Stimulated activated CD8-positive, alpha-beta memory T cell treated with anti-CD3 and anti-CD28 coated beads, Interleukin-12 subunit alpha, Interleukin-12 subunit beta, amount 100 ng/mL, for 24 hours (primary cell): ENCODE data around the gene PLCXD3.

Source experiments
- DNase-seq: peaks from one replicate; pipeline ENCODE4 v3.0.0-alpha.2; 2020; ENCODE audit errors: extremely low read depth

Gene PLCXD3

DNA sequence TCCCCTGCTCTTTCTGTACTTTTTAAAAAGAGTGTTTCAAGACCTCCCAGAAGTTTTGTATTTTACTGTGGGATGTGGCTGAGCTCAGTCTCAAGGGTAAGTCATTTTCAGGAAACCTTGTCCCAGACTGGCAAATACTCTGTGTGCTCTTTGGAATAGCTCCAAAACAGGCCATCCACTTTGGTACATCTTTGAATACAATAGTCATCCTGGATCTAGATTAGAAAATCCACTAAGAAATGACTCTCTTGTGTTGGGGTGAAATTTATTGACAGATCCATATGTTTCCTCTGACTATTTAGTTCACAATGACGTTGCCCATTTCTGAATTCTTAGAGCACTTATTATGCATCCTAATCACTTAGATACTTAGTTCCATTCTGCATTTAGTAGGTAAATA, 95.2 kb downstream of the PLCXD3 start:
- DNase-seq: no peak

GRCh38 chr5:41414598-41414997, 95.8 kb downstream of the PLCXD3 start:
- DNase-seq: no peak

- DNase-seq: no peak
Measured at GRCh38 chr5:41413074-41413473, 97.3 kb downstream of the PLCXD3 start.

GRCh38 chr5:41412496-41412895, 97.9 kb downstream of the PLCXD3 start:
- no peak for DNase-seq

DNA sequence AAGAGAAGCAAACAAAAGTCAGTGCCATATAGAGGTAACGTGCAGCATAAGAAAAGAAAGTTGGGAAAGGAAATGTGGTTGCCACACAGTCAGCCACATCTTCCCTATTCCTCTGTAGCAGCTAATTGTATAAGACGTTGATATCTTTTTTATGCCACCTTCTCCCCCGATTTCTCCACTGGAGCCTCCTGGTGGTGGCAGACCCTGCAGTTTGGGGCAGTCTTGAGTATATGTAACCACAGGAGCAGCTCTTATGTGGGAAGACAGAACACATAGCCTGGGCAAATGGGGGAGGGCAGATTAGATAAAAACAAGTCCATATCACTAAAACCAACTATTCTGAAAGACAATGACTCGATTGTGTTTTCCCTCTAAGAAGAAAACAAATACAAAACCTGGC, 99.7 kb downstream of the PLCXD3 start:
- no peak for DNase-seq

GRCh38 chr5:41410307-41410706, 100.1 kb downstream of the PLCXD3 start:
- DNase-seq: no peak

- no peak for DNase-seq
Measured at GRCh38 chr5:41408676-41409443, 101.5 kb downstream of the PLCXD3 start.

DNA sequence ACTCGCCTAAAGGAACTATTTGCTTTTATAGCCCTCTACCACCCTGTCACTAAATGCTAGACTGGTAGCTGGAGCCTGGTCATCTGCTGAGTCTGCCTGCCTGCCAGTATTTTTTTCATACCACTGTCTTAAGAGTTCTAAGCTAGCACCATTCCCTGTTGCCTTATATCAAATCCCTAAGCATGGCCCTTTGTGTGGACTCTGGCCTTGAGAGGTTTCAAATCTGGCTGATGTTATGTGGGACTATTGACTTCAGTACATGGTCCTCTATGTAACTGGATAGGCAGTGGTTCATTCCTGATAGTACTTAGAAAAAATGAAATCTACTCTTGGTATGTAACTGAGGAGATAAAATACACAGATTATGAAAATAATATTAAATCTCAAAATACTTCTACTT, 103.5 kb downstream of the PLCXD3 start:
- DNase-seq: no peak

GRCh38 chr5:41406424-41406823, 104.0 kb downstream of the PLCXD3 start:
- DNase-seq: no peak

DNA sequence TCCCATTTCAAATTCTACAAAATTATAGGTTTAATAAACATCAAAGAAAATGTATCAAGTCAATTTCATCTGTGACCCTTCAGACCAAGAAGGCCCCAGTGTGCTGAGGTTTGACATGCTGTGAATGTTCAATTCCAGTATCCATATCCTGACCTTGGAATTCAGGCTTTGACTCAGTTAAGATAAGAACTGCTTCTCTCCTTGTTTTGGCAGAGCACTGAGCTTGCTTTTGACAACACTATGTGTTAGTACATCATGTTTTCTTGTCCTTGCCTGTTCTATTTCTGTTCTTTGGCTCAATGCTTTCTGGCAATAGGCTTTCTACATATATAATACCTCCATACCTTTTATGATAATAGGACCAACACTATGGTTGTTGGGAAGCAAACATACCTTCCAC, 105.6 kb downstream of the PLCXD3 start:
- no peak for DNase-seq

DNA sequence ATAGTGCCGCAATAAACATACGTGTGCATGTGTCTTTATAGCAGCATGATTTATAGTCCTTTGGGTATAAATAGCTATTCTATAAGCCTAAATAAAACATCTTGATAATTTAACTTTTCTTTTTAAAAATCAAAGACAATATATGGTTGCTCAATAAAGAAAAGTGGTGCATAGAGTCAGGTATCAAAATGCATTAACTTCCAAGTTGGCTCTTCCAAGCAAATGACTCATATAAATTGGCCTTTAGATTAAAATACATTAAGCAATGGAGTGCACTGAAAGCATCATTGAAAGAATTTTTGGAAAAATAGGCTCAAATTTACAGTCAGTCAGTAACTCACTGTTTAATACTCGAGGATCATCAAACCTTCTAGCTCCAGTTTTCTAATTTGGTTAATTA, 106.6 kb downstream of the PLCXD3 start:
- no peak for DNase-seq

- no peak for DNase-seq
Measured at GRCh38 chr5:41402845-41403244, 107.6 kb downstream of the PLCXD3 start.

GRCh38 chr5:41399839-41400238, 110.6 kb downstream of the PLCXD3 start:
- no peak for DNase-seq

- DNase-seq: no peak
Measured at GRCh38 chr5:41392016-41392415, 118.4 kb downstream of the PLCXD3 start.

DNA sequence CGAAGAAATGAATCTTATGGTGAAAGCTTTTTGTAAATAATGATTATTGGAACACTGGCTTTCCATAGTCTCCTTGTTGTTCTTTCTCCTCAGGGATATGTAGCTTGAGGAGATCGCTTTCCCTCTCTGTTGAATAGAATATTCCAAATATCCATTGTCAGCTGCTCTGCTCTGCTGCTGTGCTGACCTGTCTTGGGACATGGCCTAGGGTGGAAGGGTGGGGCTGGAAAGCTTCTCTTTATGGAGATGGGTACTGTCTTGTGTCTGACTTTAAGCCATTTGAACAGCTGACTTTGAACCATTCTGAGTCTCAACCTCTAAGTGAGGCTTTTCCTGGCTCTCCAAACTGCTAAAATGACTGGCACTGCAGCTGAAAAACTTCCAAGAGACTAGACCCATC, 135.8 kb downstream of the PLCXD3 start:
- no peak for DNase-seq

DNA sequence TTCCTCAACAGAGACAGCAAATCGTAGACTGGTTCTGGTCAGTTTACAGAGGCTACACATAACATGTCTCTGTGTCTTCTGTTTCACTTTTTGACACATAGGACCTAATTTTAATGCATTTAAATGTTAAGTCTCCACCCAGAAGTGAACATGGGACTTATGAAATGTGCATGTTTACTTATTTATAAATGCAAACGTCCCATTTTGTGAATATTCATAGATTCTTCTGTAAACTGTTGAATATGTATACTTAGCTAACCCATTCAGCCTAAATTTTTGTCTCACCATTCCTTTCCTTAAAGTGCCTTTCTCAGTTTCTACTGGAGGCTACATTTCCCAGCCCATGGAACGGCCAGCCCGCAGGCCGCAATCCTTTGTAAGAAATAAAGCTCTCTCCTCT, 137.2 kb downstream of the PLCXD3 start:
- no peak for DNase-seq

GRCh38 chr5:41371738-41372137, 138.7 kb downstream of the PLCXD3 start:
- DNase-seq: no peak

DNA sequence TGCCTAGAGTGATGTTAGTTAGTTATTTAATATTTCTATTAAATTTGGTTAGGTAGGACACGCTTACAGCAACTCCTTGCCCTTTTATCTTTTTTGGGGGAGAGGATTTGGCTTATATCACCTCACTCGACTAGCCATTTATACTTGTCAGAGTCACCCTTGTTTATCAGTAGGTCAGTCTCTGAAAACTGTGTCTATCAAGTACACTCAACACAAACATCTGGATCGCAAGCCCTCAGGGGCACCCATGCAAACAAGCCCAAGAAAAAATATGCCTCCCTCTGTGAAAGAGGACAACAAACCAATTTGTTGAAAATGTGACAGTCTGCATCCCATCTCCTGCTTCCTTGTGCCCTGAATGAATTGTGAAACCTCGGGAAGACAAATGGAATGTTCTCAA, 139.9 kb downstream of the PLCXD3 start:
- no peak for DNase-seq

- DNase-seq: no peak
Measured at GRCh38 chr5:41369799-41370198, 140.6 kb downstream of the PLCXD3 start.

DNA sequence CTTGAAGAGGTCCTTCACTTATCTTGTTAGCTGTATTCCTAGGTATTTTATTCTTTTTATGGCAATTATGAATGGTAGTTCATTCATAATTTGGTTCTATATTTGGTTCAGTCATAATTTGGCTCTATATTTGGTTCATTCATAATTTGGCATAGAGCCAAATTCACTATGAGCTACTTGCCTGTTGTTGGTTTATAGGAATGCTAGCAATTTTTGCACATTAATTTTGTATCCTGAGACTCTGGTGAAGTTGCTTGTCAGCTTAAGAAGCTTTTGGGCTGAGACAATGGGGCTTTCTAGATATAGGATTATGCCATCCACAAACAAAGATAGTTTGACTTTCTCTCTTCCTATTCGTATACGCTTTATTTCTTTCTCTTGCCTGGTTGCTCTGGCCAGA, 142.2 kb downstream of the PLCXD3 start:
- no peak for DNase-seq

DNA sequence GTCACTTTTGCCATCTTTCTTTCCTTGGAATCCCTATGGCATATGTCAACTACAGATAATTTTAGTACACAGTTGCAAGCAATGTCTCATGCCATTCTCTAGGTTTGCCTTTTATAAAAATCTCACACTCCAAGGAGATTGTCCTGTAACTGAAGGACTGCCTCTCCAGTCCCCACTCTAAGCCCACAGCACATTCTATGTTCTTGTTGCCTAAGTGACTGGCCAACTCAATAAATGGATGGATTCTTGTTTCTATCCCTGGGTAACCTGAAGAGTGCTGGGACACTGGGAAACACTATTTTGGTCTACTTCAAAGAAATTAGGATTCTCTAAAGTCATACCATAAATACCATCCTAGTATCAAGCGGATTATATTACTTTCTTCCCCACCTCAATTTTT, 145.0 kb downstream of the PLCXD3 start:
- DNase-seq: no peak

DNA sequence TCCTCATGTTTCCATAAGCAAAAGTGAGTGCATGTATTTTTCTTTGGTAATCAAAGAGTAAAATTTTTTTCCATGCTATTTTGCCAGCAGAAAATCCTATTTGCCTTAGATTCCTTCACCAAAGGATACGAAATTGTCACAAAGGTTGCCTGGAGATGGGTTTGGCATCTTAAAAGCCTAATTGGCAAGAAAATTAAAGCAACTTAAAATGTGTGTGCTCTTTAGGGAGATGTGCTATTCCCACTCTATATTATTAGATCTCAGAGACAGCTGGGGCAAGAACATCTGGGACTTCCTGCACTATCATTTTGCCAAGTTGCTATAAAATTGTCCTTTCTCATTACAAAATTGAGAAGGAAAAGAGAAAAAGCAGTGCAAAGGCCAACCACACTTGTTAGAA, 146.1 kb downstream of the PLCXD3 start:
- no peak for DNase-seq

- no peak for DNase-seq
Measured at GRCh38 chr5:41363343-41363986, 146.9 kb downstream of the PLCXD3 start.

GRCh38 chr5:41356786-41357185, 153.6 kb downstream of the PLCXD3 start:
- no peak for DNase-seq
